ENCODE measurements around the gene ITCH.

DNA sequence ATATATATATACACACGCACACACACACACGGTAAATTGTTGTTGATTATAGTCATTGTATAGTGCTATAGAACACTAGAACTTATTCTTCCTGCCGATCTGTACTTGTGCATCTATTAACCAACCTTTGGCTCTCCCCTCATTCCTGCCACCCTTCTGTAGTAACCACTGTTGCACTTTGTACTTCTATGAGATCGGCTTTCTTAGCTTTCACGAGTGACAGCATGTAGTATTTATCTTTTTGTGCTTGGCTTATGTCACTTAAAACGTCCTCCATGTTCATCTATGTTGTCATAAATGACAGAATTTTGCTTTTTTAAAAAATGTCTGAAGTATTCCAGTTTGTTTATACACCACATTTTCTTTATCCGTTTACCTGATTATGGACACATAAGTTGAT is 132.2 kb downstream of the ITCH start:
- TF ChIP-seq, protein P1, sequence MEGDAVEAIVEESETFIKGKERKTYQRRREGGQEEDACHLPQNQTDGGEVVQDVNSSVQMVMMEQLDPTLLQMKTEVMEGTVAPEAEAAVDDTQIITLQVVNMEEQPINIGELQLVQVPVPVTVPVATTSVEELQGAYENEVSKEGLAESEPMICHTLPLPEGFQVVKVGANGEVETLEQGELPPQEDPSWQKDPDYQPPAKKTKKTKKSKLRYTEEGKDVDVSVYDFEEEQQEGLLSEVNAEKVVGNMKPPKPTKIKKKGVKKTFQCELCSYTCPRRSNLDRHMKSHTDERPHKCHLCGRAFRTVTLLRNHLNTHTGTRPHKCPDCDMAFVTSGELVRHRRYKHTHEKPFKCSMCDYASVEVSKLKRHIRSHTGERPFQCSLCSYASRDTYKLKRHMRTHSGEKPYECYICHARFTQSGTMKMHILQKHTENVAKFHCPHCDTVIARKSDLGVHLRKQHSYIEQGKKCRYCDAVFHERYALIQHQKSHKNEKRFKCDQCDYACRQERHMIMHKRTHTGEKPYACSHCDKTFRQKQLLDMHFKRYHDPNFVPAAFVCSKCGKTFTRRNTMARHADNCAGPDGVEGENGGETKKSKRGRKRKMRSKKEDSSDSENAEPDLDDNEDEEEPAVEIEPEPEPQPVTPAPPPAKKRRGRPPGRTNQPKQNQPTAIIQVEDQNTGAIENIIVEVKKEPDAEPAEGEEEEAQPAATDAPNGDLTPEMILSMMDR (IDR thresholded peaks at IDR 0.05) = no peak
- TF ChIP-seq EP300 (IDR thresholded peaks at IDR 0.05) (no peak), POLR2A (IDR thresholded peaks at IDR 0.05) (no peak), POLR2AphosphoS5 (IDR thresholded peaks at IDR 0.05) (no peak)
